ENCODE data around the gene MYCT1.
"Not testable (repeated sequence)": the region's sequence is repeated elsewhere in the genome, so short reads cannot be mapped to it uniquely, and the experiment has no call there.

The MYCT1 gene

GRCh38 chr6:152673236-152673635 is 24.5 kb upstream of the MYCT1 start:
- TF ChIP-seq, protein P1, sequence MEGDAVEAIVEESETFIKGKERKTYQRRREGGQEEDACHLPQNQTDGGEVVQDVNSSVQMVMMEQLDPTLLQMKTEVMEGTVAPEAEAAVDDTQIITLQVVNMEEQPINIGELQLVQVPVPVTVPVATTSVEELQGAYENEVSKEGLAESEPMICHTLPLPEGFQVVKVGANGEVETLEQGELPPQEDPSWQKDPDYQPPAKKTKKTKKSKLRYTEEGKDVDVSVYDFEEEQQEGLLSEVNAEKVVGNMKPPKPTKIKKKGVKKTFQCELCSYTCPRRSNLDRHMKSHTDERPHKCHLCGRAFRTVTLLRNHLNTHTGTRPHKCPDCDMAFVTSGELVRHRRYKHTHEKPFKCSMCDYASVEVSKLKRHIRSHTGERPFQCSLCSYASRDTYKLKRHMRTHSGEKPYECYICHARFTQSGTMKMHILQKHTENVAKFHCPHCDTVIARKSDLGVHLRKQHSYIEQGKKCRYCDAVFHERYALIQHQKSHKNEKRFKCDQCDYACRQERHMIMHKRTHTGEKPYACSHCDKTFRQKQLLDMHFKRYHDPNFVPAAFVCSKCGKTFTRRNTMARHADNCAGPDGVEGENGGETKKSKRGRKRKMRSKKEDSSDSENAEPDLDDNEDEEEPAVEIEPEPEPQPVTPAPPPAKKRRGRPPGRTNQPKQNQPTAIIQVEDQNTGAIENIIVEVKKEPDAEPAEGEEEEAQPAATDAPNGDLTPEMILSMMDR (IDR thresholded peaks at IDR 0.05; ENCODE audit: extremely low read depth, insufficient read depth, missing control alignments) = no peak
- no peak for DNase-seq (ENCODE audit: low spot score)
- in situ Hi-C loops (cut with MboI; ENCODE audit: low pct_unique_long_range_greater_than_20kb, low sequenced_read_pairs, unreplicated experiment) = no loop called here

GRCh38 chr6:152680151-152680550 is 17.5 kb upstream of the MYCT1 start:
- TF ChIP-seq, protein P1 (IDR thresholded peaks at IDR 0.05; ENCODE audit: extremely low read depth, insufficient read depth, missing control alignments) = no peak
- DNase-seq (ENCODE audit: low spot score) = no peak
- in situ Hi-C loops (cut with MboI; ENCODE audit: low pct_unique_long_range_greater_than_20kb, low sequenced_read_pairs, unreplicated experiment) = no loop called here

DNA sequence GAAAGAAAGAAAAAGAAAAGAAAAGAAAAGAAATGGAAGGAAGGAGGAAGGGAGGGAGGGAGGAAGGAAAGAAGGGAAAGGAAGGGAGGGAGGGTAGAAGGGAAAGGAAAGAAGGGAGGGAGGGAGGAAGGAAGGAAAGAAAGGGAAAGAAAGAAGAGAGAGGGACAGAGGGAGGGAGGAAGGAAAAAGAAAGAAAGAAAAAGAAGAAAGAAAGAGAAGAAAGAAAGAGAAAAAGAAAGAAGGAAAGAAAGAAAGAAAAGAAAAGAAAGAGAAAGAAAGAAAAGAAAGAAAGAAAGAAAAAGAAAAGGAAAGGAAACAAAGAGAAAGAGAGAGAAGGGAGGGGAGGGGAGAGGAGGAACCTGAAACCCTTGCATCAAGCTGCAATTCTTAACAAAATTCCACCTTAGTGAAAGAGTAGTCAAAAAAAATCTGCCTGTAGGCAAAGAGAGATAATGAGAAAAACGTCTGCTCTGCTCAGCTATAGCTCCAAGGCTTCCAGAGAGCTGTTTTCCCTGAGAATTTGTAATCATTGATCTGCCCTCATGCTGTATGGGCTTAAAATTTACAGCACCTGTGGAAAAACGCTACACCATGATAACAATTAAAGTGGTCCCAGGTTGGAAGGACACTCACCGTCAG is 16.7 kb upstream of the MYCT1 start:
- in situ Hi-C loops (cut with MboI; ENCODE audit: low pct_unique_long_range_greater_than_20kb, low sequenced_read_pairs, unreplicated experiment) = no loop called here
- no peak for DNase-seq (ENCODE audit: low spot score)

GRCh38 chr6:152682141-152682540 is 15.6 kb upstream of the MYCT1 start:
- in situ Hi-C loops (cut with MboI; ENCODE audit: low pct_unique_long_range_greater_than_20kb, low sequenced_read_pairs, unreplicated experiment) = no loop called here
- no peak for DNase-seq (ENCODE audit: low spot score)
- TF ChIP-seq, protein P1 (IDR thresholded peaks at IDR 0.05; ENCODE audit: extremely low read depth, insufficient read depth, missing control alignments) = no peak

More for the DNA sequence above, 16.7 kb upstream of the MYCT1 start:
- TF ChIP-seq, protein P1 (IDR thresholded peaks at IDR 0.05; ENCODE audit: extremely low read depth, insufficient read depth, missing control alignments) = no peak

DNA sequence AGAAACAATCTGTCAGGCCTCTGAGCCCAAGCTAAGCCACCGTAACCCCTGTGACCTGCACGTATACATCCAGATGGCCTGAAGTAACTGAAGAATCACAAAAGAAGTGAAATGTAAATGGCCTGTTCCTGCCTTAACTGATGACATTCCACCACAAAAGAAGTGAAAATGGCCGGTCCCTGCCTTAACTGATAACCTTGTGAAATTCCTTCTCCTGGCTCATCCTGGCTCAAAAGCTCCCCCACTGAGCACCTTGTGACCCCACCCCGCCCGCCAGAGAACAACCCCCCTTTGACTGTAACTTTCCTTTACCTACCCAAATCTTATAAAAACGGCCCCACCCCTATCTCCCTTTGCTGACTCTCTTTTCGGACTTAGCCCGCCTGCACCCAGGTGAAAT is 14.8 kb upstream of the MYCT1 start:
- DNase-seq (ENCODE audit: low spot score); in situ Hi-C loops (cut with MboI; ENCODE audit: low pct_unique_long_range_greater_than_20kb, low sequenced_read_pairs, unreplicated experiment): not testable (repeated sequence)

DNA sequence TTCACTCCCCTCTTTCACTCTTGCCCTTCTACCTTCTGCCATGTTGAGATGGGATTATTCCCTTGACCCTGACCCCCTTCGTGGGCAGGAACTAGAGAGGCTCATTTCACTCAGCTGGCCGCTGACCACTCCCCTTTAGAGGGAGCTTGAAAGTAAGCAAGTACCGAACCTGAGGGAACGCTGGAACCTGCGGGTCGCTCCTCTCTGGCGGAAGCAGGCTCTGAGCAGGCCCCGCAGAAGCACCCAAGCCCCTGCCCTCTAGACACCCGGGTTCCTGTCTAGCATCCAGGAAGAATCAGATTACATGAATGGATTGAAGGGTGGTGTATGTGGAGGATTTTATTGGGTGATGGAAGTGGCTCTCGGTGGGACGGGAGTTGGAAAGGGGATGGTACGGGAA is 11.9 kb upstream of the MYCT1 start:
- TF ChIP-seq, protein P1 (IDR thresholded peaks at IDR 0.05; ENCODE audit: extremely low read depth, insufficient read depth, missing control alignments) = no peak
- DNase-seq (ENCODE audit: low spot score) = no peak
- in situ Hi-C loops (cut with MboI; ENCODE audit: low pct_unique_long_range_greater_than_20kb, low sequenced_read_pairs, unreplicated experiment) = no loop called here

DNA sequence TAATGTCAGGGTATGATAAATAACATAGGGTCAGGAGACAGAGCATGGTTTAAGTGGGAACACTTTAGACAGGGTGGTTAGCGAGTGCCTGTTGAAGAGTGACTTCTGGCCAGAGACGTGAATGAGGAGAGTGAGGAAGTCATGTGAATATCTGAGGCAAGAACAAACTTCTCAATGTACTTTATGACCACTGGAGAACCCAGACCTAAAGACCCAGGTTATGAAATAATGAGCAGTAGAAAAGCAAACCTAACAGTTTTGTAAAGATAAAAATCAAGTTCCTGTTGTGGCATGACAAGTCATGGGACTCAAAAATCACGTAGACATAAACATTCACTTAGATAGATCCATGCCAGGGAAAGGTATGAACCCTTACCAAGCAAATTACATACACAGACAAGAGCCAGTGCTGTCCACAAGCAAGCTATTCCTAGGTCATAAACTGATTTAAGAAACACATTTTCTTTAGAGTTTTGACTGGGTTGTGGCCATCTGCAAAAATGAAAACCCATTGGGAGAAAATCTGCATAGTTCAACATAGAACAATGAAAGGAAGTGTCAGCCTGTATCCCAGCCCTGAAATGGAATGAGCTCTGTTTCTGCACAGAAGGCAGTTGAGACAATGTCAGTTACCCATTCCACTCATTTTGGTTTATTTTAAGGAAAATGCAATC is 2.2 kb upstream of the MYCT1 start:
- no peak for DNase-seq (ENCODE audit: low spot score)
- TF ChIP-seq, protein P1 (IDR thresholded peaks at IDR 0.05; ENCODE audit: extremely low read depth, insufficient read depth, missing control alignments) = no peak
- in situ Hi-C loops (cut with MboI; ENCODE audit: low pct_unique_long_range_greater_than_20kb, low sequenced_read_pairs, unreplicated experiment) = no loop called here
